Measurements from ENCODE around the gene SUMF1. TPM values are rescaled to one million over a fixed set of nuclear protein-coding genes. Genes with fewer than 3 reads are reported as not detected.

The SUMF1 gene
- total RNA-seq, 1 donor = 94.5 TPM

- no peak overlapping the region for H2AFZ ChIP-seq (ENCODE audit: low read length)
- no peak overlapping the region for H3K4me3 ChIP-seq (ENCODE audit: insufficient read depth, low read length)
- H3K27me3 ChIP-seq (ENCODE audit: insufficient read depth, low read length) = peaks cover 10% of the 10 kb centered on the region
- H4K20me1 ChIP-seq (ENCODE audit: insufficient read depth, low read length) = no peaks in the 10 kb centered on the region
- no peaks in the 10 kb centered on the region for H3K79me2 ChIP-seq (ENCODE audit: insufficient read depth, low read length)
- no peak for DNase-seq (ENCODE audit: insufficient read length, low spot score, missing footprints)
- H3K9me3 ChIP-seq (ENCODE audit: low read depth, low read length) = no peaks in the 10 kb centered on the region
- TF ChIP-seq CTCF (IDR thresholded peaks at IDR 0.05; ENCODE audit: extremely low read depth, low read depth, low read length) = no peak
- no peaks in the 10 kb centered on the region for H3K36me3 ChIP-seq (ENCODE audit: insufficient read depth, low read length)
- no peak overlapping the region for H3K27ac ChIP-seq (ENCODE audit: low read depth, low read length)
- peaks cover 17% of the 10 kb centered on the region for H3K4me1 ChIP-seq (ENCODE audit: insufficient read depth, low read length)
- H3K4me2 ChIP-seq (ENCODE audit: insufficient read depth, low read length) = no peak overlapping the region
Measured at GRCh38 chr3:4496087-4496452, 29.0 kb upstream of the SUMF1 start.

- H3K4me2 ChIP-seq (ENCODE audit: insufficient read depth, low read length) = no peak overlapping the region
- H3K36me3 ChIP-seq (ENCODE audit: insufficient read depth, low read length) = no peaks in the 10 kb centered on the region
- H3K4me3 ChIP-seq (ENCODE audit: insufficient read depth, low read length) = no peak overlapping the region
- H4K20me1 ChIP-seq (ENCODE audit: insufficient read depth, low read length) = no peaks in the 10 kb centered on the region
- no peak overlapping the region for H2AFZ ChIP-seq (ENCODE audit: low read length)
- H3K4me1 ChIP-seq (ENCODE audit: insufficient read depth, low read length) = peaks cover 17% of the 10 kb centered on the region
- no peak for DNase-seq (ENCODE audit: insufficient read length, low spot score, missing footprints)
- TF ChIP-seq CTCF (IDR thresholded peaks at IDR 0.05; ENCODE audit: extremely low read depth, low read depth, low read length) = no peak
- H3K79me2 ChIP-seq (ENCODE audit: insufficient read depth, low read length) = no peaks in the 10 kb centered on the region
- H3K27ac ChIP-seq (ENCODE audit: low read depth, low read length) = no peak overlapping the region
- H3K27me3 ChIP-seq (ENCODE audit: insufficient read depth, low read length) = peaks cover 10% of the 10 kb centered on the region
- H3K9me3 ChIP-seq (ENCODE audit: low read depth, low read length) = no peaks in the 10 kb centered on the region
Measured at GRCh38 chr3:4495294-4496086, 28.4 kb upstream of the SUMF1 start.

GRCh38 chr3:4494895-4495264, 27.8 kb upstream of the SUMF1 start:
- peak overlapping the region; percentile 94 for H2AFZ ChIP-seq (ENCODE audit: low read length)
- TF ChIP-seq CTCF (IDR thresholded peaks at IDR 0.05; ENCODE audit: extremely low read depth, low read depth, low read length) = no peak
- no peaks in the 10 kb centered on the region for H4K20me1 ChIP-seq (ENCODE audit: insufficient read depth, low read length)
- H3K4me1 ChIP-seq (ENCODE audit: insufficient read depth, low read length) = peaks cover 17% of the 10 kb centered on the region
- no peak for DNase-seq (ENCODE audit: insufficient read length, low spot score, missing footprints)
- H3K4me2 ChIP-seq (ENCODE audit: insufficient read depth, low read length) = peak overlapping the region; percentile 99
- H3K27ac ChIP-seq (ENCODE audit: low read depth, low read length) = no peak overlapping the region
- no peaks in the 10 kb centered on the region for H3K79me2 ChIP-seq (ENCODE audit: insufficient read depth, low read length)
- no peaks in the 10 kb centered on the region for H3K9me3 ChIP-seq (ENCODE audit: low read depth, low read length)
- no peaks in the 10 kb centered on the region for H3K36me3 ChIP-seq (ENCODE audit: insufficient read depth, low read length)
- peaks cover 12% of the 10 kb centered on the region for H3K27me3 ChIP-seq (ENCODE audit: insufficient read depth, low read length)
- peak overlapping the region; percentile 85 for H3K4me3 ChIP-seq (ENCODE audit: insufficient read depth, low read length)

GRCh38 chr3:4493941-4494894, 27.1 kb upstream of the SUMF1 start:
- peaks cover 17% of the 10 kb centered on the region for H3K4me1 ChIP-seq (ENCODE audit: insufficient read depth, low read length)
- peak overlapping the region; percentile 99 for H3K4me2 ChIP-seq (ENCODE audit: insufficient read depth, low read length)
- H3K27me3 ChIP-seq (ENCODE audit: insufficient read depth, low read length) = peaks cover 18% of the 10 kb centered on the region
- H3K9me3 ChIP-seq (ENCODE audit: low read depth, low read length) = no peaks in the 10 kb centered on the region
- H3K36me3 ChIP-seq (ENCODE audit: insufficient read depth, low read length) = no peaks in the 10 kb centered on the region
- DNase-seq (ENCODE audit: insufficient read length, low spot score, missing footprints) = peak; percentile 39
- H3K27ac ChIP-seq (ENCODE audit: low read depth, low read length) = no peak overlapping the region
- peak overlapping the region; percentile 94 for H2AFZ ChIP-seq (ENCODE audit: low read length)
- no peak for TF ChIP-seq CTCF (IDR thresholded peaks at IDR 0.05; ENCODE audit: extremely low read depth, low read depth, low read length)
- H4K20me1 ChIP-seq (ENCODE audit: insufficient read depth, low read length) = no peaks in the 10 kb centered on the region
- H3K4me3 ChIP-seq (ENCODE audit: insufficient read depth, low read length) = peak overlapping the region; percentile 85
- H3K79me2 ChIP-seq (ENCODE audit: insufficient read depth, low read length) = no peaks in the 10 kb centered on the region
